NCI-H2227 (cell line): ENCODE data around the gene MATN1.
"Not testable (repeated sequence)": the region's sequence is repeated elsewhere in the genome, so short reads cannot be mapped to it uniquely, and the experiment has no call there.

Experiments used
- DNase-seq: peaks from one replicate; lab custom pipeline; 2025; ENCODE audit not compliant: unreplicated experiment; lab: John Stamatoyannopoulos, UW

Gene MATN1

DNA sequence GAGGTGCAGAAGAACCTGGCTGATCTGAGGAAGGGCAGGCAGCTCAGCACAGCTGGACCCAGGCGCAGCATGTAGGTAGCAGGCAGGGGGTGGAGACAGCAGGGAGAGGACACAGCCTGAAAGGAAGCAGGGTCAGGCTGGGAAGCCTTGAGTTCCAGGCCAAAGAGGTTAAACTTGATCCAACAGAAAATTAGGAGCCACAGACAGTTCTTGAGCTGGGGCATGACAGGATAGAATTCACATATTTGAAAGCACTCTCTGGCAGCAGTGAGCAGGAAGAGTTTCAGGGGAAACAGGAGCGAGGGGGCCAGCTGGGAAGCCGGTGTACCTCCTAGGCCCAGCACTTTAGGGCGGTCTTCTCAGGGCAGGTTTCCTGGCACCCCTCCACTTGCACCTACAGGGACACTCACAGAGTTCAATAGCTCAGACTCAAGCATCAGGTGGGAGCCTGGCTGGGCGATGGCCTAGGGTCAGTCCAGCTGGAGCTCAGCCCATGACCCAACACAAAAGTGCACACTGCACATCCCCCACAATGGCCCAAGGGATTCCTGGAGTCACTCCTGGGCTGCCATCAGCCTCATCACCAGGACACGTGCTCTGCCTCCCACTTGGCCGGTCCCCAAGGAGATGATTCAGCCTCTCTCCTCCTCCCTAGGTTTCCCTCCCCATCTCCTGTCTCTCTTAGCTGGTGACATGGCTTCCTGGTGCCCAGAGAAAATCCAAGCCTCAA lies 22.7 kb downstream of the MATN1 start:
- DNase-seq, result no peak

DNA sequence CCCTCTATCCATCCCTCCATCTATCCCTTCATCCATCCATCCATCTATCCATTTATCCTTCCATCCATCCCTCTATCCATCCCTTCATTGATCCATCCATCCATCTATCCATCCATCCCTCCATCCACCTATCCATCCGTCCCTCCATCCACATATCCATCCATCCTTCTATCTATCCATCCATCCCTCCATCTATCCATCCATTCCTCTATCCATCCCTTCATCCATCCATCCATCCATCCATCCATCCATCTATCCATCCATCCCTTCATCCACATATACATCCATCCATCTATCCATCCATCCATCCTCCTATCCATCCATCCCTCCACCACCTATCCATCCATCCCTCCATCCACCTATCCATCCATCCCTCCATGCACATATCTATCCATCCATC lies 23.6 kb downstream of the MATN1 start:
- DNase-seq, result no peak

DNA sequence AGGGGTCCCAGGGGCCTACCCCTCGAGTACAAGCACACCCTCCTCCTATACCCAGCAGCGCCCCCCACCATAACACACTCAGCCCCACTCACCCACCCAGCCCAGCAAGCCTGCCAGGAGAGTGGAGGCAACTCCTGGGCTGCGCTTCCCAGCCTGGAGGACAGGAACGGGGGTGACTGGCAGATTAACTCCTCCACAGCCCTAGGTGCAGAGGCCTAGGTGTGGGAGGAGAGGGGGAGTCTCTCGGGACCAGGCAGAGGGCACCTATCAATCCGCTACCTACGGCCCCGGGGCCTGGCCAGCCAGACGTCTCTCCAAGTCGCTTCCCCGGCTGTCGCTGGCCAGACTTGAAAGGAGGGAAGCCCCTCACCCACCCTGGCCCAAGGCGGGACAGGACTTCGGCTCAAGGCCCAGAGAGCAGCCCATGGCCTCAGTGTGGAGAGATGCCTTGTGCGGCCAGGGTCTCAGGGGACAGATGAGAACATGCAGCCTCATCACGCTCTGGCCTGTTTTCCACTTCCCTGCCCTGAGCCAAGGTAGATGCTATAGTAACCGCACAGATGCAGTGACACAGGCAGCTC lies 24.9 kb downstream of the MATN1 start:
- no peak for DNase-seq

DNA sequence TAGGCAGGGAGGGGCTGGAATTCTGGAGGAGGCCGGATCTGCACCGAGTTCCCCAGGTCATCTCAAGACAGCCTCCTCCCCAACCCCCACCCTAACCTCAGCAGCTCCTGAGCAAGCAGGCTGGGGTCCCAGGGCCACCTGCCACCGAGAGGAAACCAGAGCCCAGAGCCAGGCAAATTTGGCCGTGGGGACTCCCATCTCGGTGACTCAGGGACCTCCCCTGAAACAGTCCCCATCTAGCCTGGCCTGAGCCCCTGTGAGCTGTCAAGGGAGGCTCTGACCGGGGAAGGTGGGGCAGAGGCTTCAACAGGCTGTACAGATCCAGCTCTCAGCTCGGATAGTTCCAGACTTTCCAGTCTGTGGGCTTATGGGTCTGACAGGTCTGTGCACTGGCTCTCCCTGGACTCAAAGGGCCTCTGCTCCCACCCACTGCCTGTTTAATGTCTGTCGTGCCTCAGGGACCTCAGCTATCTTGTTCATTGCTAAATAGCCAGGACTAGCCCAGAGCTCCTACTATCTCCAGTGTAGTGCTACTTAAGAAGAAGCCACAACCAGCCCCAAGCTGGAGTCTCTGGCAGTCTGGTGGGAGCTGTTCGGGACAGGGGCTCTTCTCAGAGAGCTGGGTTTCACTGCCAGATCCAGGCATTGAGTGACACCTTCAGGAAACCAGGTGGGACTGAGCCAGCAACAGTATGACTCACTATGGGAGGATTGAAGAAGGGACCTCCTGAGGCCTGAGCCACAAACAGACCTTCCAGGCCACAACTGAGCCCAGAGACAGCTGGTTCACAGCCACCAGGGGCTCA lies 25.6 kb downstream of the MATN1 start:
- DNase-seq, result no peak

DNA sequence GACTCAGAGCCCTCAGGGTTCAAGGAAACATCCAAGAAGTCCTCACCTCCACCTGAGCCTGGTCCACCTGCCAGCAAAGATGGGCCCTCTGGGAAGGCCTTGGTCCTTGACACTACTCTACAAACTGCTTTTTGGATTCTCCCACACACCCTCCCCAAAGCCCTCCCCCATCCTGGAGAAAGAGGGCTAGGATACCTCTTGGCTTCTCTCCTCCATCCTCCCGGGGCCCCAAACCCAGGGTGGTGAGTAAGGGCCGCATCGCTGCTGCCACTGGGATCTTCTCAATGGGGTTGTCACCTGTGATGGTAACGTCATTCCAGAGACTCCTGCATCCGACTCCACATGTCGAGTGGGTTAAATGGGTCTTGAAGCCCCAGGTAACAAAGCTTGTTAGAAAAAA lies 26.6 kb downstream of the MATN1 start:
- no peak for DNase-seq

DNA sequence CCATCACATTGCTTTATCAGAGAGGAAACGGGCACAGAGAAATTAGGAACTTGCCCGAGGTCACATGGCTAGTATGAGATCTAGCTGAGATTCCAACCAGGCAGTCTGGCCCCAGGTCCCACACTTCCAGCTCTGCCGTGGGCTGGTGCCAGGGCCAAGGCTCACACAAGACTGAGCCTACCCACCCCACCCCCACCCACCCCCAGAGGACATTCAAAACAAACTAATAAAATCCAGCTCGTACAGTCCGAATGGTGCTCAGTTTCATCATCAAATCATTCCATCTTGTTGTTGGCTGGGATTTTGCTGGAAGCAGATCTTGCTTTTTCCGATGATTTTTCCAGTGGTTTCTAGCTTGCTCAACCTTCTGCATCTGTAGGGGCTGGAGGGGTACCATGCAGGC lies 27.9 kb downstream of the MATN1 start:
- DNase-seq, result no peak

DNA sequence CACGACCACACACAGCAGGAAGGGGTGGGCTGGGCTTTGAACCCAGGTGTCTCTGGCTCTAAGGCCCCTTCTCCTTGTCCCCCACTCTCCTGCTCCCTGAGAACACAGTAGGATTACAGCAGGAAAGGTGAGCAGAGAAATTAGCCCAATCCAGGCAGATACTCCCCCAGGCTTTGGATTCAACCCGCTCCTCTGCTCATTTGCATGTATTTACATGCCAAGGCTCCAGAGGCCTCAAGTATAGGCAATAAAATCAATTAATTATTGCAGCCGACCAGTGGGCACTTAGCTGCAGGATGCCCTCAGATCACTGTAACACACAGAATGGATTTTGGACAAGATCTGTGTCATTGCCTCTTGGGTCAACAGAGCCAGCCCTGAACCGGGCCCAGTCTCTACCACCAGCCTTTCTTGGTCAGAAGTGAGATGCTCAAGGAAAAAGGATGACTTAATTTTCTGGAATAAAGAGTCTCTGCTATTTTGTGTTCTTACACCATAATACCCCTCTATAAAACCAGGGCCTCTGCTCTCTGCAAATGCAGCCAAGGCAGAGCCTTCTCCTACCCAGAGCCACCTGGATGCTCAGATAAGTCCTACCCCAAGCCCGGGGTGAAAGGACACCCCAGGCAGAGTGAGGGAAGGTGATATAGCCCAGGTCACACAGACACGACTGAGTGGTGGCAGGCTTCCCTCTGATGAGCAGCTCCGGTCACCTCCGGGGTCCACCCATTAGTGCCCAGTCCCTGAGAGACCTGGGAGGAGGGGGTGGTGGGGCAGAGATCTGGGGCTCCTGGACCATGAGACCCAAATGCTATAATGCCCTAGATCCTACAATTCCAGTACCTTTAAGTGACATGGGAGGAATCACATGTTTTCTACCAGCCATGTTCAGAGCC lies 28.9 kb downstream of the MATN1 start:
- DNase-seq, result no peak

DNA sequence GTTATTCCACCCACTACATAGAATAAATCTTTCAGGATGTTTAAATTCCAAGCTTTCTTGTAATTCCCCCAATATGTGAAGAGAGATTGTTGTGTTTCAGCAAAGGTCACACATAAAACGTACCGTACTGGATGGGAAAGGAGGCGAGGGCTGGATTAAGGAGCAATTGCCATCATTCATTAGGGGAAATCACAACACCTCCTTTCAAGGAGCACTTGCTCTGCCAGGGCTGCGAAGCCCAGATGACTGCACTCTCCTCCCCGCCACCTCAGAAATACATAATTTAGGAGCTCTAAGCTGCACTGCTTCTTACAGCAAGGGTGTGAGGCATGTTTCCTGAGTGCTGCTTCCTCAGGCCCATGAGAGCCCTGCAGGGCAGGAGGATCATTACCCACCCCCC lies 29.6 kb downstream of the MATN1 start:
- DNase-seq, result no peak

DNA sequence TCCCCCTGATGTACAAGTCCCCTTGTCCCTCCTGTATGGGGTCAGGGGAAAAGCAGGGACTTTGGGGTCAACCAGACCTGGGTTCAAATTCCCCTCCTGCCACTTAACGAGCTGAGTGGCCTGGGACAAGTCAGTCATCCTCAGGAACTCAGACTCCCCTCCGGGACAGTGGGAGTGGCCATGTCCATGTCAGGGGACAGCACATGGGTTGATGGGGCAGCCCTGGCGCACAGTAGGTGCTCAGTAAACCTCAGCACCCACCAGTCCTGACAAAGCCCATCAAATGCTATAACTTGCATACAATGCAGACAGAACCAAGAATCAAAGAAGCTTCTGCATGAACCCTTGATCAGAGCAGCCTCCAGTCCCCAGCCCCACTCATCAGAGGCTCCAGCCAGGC lies 30.0 kb downstream of the MATN1 start:
- no peak for DNase-seq

DNA sequence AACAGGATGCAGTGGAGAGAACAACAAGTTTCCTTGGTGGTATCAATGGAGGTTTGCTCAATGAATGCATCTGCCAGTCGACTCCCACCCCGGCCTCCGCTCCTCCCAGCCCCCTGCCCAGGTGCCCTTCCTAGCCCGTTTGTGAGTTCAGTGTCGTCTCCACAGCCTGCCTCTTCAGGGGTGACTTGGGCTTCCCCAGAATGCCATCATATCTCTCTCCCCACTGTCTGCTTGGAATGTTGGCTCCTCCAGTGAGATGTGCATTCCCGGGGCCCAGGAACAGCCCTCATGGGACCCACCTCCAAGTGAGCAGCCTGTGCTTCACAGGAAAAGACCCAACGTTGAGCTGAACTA lies 30.5 kb downstream of the MATN1 start:
- no peak for DNase-seq

DNA sequence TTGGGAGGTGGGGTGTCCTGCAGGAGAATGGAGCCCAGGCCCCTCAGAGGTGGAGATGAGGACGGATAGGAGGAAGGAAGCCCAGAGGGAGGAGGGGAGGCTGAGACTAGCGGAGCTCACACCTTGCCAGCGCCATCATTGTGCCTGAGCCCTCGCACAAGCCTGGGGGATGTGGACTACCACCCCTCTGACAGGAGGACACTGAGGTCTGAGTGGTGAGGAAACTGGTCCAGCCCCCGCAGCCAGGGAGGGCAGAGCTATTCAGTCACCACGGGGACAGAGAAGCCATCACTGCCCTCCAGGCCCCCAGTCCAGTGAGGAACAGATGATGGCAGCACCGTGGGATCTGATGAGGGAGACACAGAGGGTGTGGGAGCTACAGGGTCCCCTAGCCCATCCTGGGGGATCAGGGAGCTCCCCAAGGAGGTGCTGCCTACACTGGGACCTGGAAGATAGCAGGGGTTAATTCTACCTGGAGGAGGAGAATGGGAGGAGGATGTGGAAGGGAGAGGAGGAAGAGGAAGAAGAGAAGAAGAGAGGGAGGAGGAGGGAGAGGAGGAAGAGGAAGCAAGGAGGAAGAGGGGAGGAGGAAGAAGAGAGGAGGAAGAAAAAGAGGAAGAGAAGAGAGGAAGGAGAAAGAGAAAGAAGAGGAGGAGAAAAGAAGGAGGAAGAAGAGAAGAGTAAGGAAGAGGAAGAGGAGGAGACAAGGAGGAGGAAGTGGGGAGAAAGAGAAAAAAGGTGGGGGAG lies 31.0 kb downstream of the MATN1 start:
- DNase-seq, result no peak

DNA sequence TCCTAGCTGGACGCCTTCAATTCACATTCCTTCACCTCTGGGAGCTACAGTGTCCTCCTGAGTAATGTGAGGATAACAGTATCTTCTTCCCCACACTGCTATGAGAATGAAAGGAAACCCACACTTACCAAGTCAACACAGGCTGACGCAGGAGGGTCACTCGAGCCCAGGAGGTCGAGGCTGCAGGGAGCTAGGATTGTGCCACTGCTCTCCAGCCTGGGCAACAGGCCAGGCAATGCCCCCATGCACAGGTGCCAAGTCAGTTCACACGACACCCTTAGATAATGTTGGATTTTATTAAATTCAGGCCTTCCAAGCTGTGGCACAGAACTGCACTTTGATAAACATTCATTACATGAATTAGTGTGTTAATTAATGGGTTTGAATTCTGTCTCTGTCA lies 31.9 kb downstream of the MATN1 start:
- no peak for DNase-seq

DNA sequence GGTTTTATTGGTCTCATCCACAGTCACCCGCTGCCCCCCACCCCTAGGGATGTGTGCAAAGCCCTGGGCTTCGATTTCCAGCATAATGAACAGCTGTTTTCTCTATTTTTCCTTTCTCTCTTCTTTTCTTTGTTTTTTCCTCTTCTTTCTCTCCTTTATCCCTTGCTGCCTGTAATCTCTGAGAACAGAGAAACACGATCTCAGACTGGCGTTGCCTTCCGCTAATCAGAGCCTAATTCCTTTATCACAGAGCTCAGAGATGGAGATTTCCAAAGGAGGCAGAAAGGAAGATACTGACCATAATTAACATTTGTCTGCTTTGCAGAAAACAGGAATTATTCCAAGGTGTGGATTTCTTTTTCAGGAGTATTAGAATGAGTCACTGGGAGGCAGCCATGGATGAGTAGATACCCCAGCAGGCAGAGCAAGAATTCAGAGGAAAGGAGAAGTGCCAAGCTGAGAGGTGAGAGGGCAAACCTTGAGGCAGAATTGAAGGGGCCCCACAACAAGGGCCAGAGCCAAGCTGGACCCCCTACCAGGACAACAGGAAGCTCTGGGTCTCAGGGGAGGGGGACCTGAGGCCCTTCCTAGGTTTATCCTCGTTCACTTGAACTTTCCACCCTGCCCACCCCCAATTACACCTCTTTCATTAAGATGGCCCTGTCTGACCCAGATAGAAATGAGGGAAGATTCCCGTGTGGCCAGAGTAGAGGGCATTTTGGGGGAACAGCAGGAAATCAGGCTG lies 33.3 kb downstream of the MATN1 start:
- no peak for DNase-seq

DNA sequence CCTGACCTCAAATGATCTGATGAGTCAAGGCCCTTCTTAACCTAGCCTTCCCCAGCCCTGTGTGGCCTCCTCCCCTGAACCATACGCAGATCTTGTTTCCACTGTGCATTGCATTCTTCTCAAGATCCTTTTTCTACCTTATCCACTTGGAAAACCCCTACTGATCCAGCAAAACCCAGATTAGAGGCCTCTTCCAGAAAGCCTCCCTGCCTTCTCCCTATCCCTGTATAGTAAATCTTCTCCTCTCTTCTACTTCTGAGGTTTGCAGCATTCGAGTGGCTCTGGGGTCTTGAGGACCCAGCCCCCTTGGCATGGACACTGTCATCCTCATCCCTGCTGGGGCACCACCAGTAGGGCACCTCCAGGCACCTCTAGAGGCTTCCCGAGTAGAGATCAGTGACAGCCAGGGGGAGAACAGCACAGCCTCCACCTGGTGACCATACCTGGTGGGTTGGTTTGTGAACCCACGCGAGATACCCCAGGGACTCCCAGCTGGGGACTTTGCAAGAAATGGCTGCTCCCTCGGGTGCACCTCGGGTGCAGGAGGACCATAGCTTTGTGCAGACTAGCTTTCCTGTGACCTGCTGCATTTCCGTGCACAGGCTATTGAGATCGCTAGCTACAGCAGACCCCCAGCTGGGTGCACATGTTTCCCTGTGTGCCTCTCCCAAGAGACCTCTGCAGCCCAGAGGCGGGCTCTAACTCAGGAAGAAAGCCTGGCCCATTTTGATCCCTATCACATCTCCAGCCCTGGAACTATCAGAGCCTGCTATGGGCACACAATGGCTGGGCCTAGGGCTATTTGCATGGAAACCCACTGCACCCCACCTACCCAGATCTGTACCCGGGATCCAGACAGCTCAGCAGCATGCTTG lies 34.2 kb downstream of the MATN1 start:
- DNase-seq, result no peak

DNA sequence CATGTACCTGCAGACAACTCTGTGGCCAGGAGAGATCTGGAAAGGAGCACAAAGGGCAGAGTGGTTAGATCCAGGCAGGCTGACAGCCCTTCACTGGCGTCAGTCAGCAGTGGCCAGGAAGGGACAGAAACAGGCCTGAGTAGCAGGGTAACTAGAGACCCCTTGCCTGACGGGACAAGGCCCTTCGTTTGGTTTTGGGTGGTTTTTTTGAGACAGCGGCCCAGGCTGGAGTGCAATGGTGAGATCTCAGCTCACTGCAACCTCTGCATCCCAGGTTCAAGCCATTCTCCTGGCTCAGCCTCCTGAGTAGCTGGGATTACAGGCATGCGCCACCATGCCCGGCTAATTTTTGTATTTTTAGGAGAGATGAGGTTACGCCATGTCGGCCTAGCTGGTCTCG lies 34.9 kb downstream of the MATN1 start:
- DNase-seq, result not testable (repeated sequence)

DNA sequence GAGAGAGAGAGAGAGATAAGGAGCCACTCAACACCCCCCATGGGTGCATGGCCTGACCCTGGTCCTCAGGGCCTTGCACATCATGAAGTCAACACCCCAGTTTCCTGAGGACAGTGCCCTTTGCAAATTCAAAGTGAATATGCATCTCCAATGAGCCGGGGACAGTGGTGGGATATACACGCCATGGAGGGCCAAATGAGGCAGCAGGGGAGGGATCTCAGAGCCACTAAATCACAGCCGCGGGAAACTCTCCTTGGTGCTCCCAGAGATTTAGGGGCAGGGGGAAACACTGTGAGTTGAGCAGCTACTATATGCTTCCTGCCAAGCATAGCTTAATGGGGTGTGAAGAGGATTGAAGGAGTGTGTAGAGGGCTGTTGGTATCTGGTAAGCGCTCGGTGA lies 35.5 kb downstream of the MATN1 start:
- DNase-seq, result no peak

DNA sequence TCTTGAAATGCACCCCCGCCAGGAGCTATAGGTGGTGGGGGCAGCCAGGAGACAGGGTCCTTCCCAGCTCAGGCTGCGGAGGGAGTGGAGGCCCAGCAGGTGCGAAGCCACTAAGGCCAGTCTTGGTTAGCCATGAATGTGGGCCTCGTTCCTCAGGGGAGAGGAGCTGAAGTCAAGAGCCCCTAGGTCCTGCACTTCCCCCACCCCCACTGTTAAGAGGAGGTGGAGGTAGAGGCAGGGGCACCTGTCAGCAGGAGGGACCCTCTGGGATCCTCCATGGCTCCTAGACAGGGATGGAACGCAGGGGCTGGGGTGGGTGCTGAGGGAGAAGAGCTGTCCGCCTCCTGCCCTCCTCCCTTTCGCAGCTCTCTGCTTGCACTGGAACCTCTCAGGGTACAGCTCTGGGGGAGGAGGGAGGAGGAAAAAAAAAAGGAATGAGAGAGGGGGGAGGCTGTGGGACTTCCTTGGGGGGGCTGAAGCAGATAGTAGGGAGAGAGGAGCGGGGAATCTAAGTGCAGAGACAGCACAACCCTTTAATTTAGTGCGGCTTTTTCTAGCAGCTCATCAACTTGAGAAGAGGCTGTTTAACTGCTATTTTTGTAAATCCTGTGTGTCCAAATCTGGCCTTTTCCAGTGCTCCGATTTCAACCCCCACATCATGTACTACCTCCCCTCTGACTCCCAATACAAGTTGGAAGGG lies 37.0 kb downstream of the MATN1 start:
- peak; percentile 32 for DNase-seq

DNA sequence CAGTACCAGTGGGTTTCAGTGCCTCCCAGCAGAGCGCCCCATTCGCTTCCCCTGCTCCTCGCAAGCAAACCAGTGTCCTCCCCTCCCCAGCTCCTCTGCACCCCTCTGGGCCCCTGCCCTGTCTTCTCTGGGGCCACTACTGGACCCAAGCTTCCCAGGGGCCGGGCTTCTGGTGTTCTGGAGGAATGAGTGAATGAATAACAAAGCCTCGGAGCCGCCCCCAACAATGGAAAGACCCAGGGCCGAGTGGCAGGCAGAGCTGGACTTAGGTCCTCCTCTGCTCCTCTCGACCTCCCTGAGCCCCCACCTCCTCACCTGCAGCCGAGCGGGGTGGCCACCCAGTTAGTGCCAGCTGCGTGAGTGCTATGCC lies 37.6 kb downstream of the MATN1 start:
- DNase-seq, result no peak
